GM13976 (cell line): ENCODE data around the gene FLNC.

Experiments used
- DNase-seq: peaks from one replicate; pipeline ENCODE4 v3.0.0; 2012; ENCODE audit warnings: low spot score
- in situ Hi-C: fragments of 300-500 bp; cut with MboI; formaldehyde crosslinking; loops from one replicate; pipeline ENCODE4 v1.12.0; 2022; ENCODE audit warnings: low sequenced_read_pairs, mixed read lengths, inconsistent platforms; ENCODE audit not compliant: unreplicated experiment
- TF ChIP-seq, protein P1 (sequence below): IDR thresholded peaks from 2 replicates; pipeline ENCODE4 v1.5.1; 2012; ENCODE audit warnings: borderline replicate concordance, mild to moderate bottlenecking; ENCODE audit not compliant: insufficient read depth; ENCODE audit errors: extremely low read depth, missing control alignments, control extremely low read depth

Gene FLNC

DNA sequence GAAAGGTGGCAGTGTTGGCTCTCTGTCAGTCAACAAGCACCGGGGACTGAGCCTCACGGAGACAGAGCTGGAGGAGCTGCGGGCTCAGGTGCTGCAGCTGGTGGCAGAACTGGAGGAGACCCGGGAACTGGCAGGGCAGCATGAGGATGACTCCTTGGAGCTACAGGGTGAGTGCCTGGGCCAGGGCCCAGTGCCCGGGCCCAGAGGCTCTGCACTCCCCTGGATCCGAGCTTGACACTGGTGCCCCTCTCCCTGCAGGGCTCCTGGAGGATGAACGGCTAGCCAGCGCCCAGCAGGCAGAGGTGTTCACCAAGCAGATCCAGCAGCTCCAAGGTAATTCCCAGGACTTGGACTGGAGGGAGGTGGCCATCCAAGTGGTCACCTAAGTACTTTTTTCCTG is 35.8 kb upstream of the FLNC start:
- DNase-seq = no peak
- TF ChIP-seq, protein P1, sequence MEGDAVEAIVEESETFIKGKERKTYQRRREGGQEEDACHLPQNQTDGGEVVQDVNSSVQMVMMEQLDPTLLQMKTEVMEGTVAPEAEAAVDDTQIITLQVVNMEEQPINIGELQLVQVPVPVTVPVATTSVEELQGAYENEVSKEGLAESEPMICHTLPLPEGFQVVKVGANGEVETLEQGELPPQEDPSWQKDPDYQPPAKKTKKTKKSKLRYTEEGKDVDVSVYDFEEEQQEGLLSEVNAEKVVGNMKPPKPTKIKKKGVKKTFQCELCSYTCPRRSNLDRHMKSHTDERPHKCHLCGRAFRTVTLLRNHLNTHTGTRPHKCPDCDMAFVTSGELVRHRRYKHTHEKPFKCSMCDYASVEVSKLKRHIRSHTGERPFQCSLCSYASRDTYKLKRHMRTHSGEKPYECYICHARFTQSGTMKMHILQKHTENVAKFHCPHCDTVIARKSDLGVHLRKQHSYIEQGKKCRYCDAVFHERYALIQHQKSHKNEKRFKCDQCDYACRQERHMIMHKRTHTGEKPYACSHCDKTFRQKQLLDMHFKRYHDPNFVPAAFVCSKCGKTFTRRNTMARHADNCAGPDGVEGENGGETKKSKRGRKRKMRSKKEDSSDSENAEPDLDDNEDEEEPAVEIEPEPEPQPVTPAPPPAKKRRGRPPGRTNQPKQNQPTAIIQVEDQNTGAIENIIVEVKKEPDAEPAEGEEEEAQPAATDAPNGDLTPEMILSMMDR = no peak
- in situ Hi-C loops = no loop called here

DNA sequence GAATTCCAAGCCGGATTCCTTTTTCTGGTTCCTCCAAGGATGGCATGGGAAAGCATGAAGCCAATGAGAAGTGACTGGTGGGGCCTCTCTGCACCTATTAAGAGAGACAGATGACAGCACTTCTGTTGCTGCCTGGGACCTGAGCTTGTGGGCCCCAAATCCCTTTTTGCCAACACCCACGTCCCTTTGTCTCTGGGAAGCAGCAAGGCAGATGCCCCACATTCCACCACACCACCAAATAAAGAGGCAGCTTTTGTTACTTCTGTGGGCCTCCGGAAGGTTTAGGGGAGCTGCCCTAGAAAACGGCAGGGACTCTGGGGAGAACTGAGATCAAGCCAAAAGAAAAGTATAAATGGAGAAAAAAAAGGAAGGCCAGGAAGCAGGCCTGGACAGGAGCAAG is 35.1 kb upstream of the FLNC start:
- in situ Hi-C loops = no loop called here
- DNase-seq = no peak
- TF ChIP-seq, protein P1 = no peak

DNA sequence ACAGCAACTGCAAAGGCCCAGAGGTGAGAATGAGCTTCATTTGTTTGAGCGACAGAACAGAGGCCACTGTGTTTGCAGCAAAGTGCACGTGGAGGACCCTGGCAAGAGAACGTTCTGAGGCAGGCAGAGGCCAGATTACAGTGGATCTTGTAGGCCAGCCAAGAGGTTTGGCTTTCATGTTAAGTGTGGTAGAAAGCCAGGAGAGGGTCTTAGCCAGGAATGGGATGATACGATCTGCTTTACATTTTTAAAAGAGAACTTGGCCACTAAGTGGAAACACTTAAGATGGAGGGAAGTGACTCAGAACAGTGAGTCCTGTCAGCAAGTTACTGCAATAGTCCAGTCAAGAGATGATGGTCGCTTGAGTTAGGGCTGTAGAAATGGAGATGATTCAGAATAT is 33.9 kb upstream of the FLNC start:
- in situ Hi-C loops = no loop called here
- TF ChIP-seq, protein P1 = no peak
- DNase-seq = no peak

DNA sequence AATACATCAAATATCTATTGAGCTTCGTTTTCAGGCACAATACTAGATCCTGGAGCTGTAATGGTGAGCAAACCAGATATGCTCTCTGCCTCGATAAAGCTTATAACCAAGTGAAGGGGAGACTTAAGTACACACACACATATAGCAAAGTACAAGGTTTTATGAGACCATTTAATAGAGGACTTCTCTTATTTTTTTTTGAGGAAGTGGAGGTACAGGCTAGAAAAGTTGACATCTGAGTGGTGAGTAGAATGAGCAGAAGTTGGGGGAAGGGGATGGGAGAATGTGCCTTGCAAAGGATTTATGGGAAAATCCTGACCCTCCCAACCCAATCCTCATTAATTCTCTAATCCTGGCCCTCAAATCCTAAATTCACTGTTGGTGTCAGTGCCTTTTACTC is 30.8 kb upstream of the FLNC start:
- in situ Hi-C loops = no loop called here
- TF ChIP-seq, protein P1 = no peak
- DNase-seq = no peak

DNA sequence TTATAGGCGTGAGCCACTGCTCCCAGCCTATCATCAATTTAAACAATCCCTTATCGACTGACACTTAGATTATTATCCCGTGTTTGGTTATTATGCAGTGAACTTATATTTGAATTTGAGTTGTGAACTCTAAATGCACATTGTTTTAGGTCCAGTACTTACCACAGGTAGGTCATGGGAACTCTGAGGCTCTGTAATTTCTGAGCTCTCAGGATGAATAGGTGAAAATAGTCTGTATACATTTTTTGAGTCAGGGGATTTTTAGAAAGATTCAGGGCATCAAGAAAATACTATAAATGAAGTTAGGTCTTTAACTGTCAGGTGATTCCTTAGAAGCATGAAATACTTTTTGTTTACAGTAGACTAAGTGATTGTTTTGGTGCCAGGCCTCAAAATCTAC is 29.6 kb upstream of the FLNC start:
- in situ Hi-C loops = no loop called here
- DNase-seq = no peak
- TF ChIP-seq, protein P1 = no peak

DNA sequence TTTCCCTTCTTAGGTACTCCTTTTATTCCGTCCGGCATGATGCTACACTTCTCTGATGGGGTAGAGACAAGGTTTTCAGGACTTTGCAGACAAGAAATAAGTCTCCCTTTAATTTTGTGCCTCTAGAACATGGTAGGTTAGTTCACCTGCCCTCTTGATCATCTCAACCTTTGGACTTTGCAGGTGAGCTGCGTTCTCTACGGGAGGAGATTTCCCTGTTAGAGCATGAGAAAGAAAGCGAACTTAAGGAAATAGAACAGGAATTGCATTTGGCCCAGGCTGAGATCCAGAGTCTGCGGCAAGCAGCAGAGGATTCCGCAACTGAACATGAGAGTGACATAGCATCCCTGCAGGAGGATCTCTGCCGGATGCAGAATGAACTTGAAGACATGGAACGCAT is 29.2 kb upstream of the FLNC start:
- in situ Hi-C loops = no loop called here
- TF ChIP-seq, protein P1 = no peak
- no peak for DNase-seq

DNA sequence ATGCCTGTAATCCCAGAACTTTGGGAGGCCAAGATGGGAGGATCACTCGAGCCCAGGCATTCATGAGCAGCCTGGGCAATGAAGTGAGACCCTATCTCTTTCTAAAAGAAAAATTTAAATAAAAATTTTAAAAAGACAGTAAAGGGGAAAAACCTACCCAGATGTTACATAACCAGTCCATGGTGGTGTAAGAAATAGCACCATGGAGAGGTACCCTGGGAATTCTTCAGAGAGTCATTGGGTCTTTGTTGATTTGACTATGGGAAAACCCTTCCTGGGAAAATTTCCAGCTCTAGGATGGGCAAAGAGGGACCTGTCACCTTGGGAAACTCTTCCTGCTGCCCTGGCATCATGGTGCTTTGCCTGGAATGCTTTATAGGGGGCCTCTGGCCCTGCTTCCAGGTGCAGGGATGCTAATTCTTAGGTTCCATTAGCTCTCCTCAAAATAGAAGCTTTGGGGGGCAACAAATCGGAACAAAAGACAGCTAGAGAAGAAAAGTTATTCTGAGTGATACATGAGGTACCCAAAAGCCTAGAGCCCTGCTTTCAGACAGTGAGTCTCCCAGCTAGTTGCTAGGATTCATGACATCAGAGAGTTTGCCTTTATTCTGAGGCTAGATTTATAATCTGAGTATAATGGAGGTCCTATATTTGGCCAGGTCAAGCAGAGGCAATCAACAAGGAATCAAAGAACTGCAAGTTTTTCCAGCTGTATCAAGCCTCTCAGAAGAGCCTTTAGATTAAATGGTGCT is 28.4 kb upstream of the FLNC start:
- TF ChIP-seq, protein P1 = no peak
- no peak for DNase-seq
- in situ Hi-C loops = no loop called here
